ENCODE data around the gene RAB7A. TPM values are rescaled to one million over a fixed set of nuclear protein-coding genes. Genes with fewer than 3 reads are reported as not detected.
"Not testable (repeated sequence)": the region's sequence is repeated elsewhere in the genome, so short reads cannot be mapped to it uniquely, and the experiment has no call there.

Gene RAB7A
- total and polyA plus RNA-seq, 2 of the 13 experiments (the other 11 are each of a cell fraction or from before 2014, with no cell fraction given) = 26.5 to 182 TPM

DNA sequence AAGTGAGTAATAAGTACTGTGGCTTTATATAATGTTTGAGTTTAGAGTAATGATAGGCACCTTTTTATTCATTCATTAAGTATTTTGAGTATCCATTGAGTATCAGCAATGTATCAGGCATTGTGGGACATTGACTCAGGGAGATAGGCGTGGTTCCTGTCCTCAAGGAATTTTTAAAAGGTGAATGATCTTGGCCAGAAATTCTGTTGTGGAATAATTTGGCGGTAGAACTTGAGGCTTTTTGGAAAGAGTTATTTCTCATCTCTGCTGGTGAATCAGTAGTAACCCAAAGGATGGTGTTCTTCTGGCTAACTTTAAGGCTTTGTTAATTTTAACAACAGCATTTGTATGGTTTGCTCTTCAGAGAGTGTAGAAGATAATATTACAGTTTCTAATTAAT lies 2.0 kb downstream of the RAB7A start:
- in situ Hi-C loops (cut with HindIII; ENCODE audit: extremely low pct_ligation_motif_present, low pct_unique_long_range_greater_than_20kb) (no loop called here), intact Hi-C loops (cut with micrococcal nuclease; ENCODE audit: unreplicated experiment) (loop anchor here (5.0 kb wide), 2 partner anchors 46 to 54 kb away; no protein-coding TSS in a partner anchor)
- TF ChIP-seq ZNF597 (CRISPR knock-in tag; IDR thresholded peaks at IDR 0.05) (no peak), ETV6 (CRISPR knock-in tag; conservative IDR thresholded peaks at IDR 0.05) (no peak), DNMT1 (CRISPR knock-in tag; IDR thresholded peaks at IDR 0.05) (no peak), STAT5B (CRISPR knock-in tag; IDR thresholded peaks at IDR 0.05) (no peak)
- peaks cover 56% of the 10 kb centered on the region for H4K20me1 ChIP-seq (ENCODE audit: insufficient read depth, low read length)
- CTCF ChIA-PET (ENCODE audit: low intra/inter-chr PET ratio, low total read pairs) = no interaction called here
- H2AFZ ChIP-seq (ENCODE audit: low read length) = no peak overlapping the region
- peak overlapping the region; percentile 89; the same call in 1 of the 2 replicates for H3K9ac ChIP-seq (ENCODE audit: insufficient read depth, low read depth, low read length)
- H3K4me1 ChIP-seq (ENCODE audit: insufficient read depth, low read length) = peaks cover 59% of the 10 kb centered on the region
- H3K27me3 ChIP-seq (ENCODE audit: control insufficient read depth in 1 of 2, insufficient read depth in 2 of 2, low read length in 2 of 2) = no peaks in the 10 kb centered on the region; a peak in 1 of 5 replicates
- POLR2A ChIA-PET = interaction anchor here (1.7 kb wide), 1 partner anchor 48 kb away, joined by 13 read pairs; no protein-coding TSS in a partner anchor
- ATAC-seq = no peak
- H3K36me3 ChIP-seq (replicated peaks in 1 of 2; ENCODE audit: control insufficient read depth in 1 of 2, insufficient read depth in 2 of 2, low read length in 2 of 2) = peaks cover 0 to 1% of the 10 kb centered on the region in 2 experiments; a peak in 2 of 5 replicates
- FAIRE-seq = no peak
- H3K4me2 ChIP-seq (ENCODE audit: low read depth, low read length) = peak overlapping the region; percentile 90
- DNase-seq (ENCODE audit: low spot score) = no peak
- H3K79me2 ChIP-seq (ENCODE audit: insufficient read depth, low read length) = peaks cover 68% of the 10 kb centered on the region
- H3K9me3 ChIP-seq (ENCODE audit: low read length) = no peaks in the 10 kb centered on the region
- H3K27ac ChIP-seq (ENCODE audit: extremely low read length, insufficient read depth, low read length) = no peak overlapping the region
- H3K4me3 ChIP-seq (replicated peaks in 1 of 3; ENCODE audit: insufficient read depth in 1 of 3, low read depth in 2 of 3, low read length in 3 of 3) = peak overlapping the region; percentile 83 to 93 (median 92); a peak in 5 of 6 replicates
- WGBS (ENCODE audit: low lambda C conversion rate) = 59% methylated on average over 2 of the region's 2 CpGs
- no TSS peak for BruUV-seq (replicated peaks)

GRCh38 chr3:128728521-128728920 lies 2.5 kb downstream of the RAB7A start:
- H3K36me3 ChIP-seq (replicated peaks in 1 of 2; ENCODE audit: control insufficient read depth in 1 of 2, insufficient read depth in 2 of 2, low read length in 2 of 2); FAIRE-seq; CTCF ChIA-PET (ENCODE audit: low intra/inter-chr PET ratio, low total read pairs); H3K9me3 ChIP-seq (ENCODE audit: low read length); H3K27me3 ChIP-seq (ENCODE audit: control insufficient read depth in 1 of 2, insufficient read depth in 2 of 2, low read length in 2 of 2); H3K27ac ChIP-seq (ENCODE audit: extremely low read length, insufficient read depth, low read length); BruUV-seq (replicated peaks); ATAC-seq; in situ Hi-C loops (cut with HindIII; ENCODE audit: extremely low pct_ligation_motif_present, low pct_unique_long_range_greater_than_20kb); DNase-seq (ENCODE audit: low spot score); H2AFZ ChIP-seq (ENCODE audit: low read length); POLR2A ChIA-PET: not testable (repeated sequence)
- peaks cover 74% of the 10 kb centered on the region for H3K79me2 ChIP-seq (ENCODE audit: insufficient read depth, low read length)
- H4K20me1 ChIP-seq (ENCODE audit: insufficient read depth, low read length) = peaks cover 61% of the 10 kb centered on the region
- WGBS (ENCODE audit: low lambda C conversion rate) = 85% methylated on average over 13 of the region's 13 CpGs
- intact Hi-C loops (cut with micrococcal nuclease; ENCODE audit: unreplicated experiment) = loop anchor here (5.0 kb wide), 2 partner anchors 46 to 54 kb away; no protein-coding TSS in a partner anchor
- peak overlapping the region; percentile 89; the same call in 1 of the 2 replicates for H3K9ac ChIP-seq (ENCODE audit: insufficient read depth, low read depth, low read length)
- H3K4me3 ChIP-seq (replicated peaks in 1 of 3; ENCODE audit: insufficient read depth in 1 of 3, low read depth in 2 of 3, low read length in 3 of 3) = peak overlapping the region in 2 of 3 experiments; percentile 5 to 83; a peak in 2 of 6 replicates
- H3K4me2 ChIP-seq (ENCODE audit: low read depth, low read length) = peak overlapping the region; percentile 90
- H3K4me1 ChIP-seq (ENCODE audit: insufficient read depth, low read length) = peaks cover 60% of the 10 kb centered on the region
